C4-2B (cell line): ENCODE results near the gene CD244.
A peak's percentile ranks its signal among the peaks of the same experiment; 100 is the strongest.

Experiments
- H3K27ac ChIP-seq: fragments of 450-650 bp; 2 replicates; pipeline ENCODE4 v1.5.1; 2017
- ZFX ChIP-seq: fragments of 450-650 bp; IDR thresholded peaks from 2 replicates; pipeline ENCODE4 v1.6.1; 2017
- TF ChIP-seq, protein P1 (sequence below): fragments of 450-650 bp; conservative IDR thresholded peaks from 2 replicates; pipeline ENCODE4 v1.5.1; 2017; ENCODE audit warnings: mild to moderate bottlenecking

Gene CD244

DNA sequence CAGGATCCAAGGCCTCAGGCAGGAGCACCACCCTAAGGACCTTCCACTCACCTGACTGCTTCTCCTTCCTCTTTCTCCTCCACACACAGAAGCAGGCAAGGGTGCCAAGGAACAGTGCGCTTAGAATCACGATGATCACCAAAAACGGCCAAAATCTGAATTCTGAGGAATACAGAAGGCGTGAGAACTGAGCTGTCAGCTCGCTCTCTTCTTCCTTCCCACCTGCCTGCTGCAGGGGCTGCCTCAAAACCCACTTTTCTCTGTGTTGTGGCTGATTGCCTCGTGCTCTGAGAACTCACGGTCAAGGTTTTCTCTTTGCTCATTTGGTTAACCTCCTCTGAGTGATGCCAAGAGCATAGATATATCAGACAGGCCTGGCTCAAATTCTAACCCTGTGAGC, 23.8 kb downstream of the CD244 start:
- no peak overlapping the region for H3K27ac ChIP-seq
- no peak for TF ChIP-seq ZFX
- TF ChIP-seq, protein P1, sequence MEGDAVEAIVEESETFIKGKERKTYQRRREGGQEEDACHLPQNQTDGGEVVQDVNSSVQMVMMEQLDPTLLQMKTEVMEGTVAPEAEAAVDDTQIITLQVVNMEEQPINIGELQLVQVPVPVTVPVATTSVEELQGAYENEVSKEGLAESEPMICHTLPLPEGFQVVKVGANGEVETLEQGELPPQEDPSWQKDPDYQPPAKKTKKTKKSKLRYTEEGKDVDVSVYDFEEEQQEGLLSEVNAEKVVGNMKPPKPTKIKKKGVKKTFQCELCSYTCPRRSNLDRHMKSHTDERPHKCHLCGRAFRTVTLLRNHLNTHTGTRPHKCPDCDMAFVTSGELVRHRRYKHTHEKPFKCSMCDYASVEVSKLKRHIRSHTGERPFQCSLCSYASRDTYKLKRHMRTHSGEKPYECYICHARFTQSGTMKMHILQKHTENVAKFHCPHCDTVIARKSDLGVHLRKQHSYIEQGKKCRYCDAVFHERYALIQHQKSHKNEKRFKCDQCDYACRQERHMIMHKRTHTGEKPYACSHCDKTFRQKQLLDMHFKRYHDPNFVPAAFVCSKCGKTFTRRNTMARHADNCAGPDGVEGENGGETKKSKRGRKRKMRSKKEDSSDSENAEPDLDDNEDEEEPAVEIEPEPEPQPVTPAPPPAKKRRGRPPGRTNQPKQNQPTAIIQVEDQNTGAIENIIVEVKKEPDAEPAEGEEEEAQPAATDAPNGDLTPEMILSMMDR: no peak

DNA sequence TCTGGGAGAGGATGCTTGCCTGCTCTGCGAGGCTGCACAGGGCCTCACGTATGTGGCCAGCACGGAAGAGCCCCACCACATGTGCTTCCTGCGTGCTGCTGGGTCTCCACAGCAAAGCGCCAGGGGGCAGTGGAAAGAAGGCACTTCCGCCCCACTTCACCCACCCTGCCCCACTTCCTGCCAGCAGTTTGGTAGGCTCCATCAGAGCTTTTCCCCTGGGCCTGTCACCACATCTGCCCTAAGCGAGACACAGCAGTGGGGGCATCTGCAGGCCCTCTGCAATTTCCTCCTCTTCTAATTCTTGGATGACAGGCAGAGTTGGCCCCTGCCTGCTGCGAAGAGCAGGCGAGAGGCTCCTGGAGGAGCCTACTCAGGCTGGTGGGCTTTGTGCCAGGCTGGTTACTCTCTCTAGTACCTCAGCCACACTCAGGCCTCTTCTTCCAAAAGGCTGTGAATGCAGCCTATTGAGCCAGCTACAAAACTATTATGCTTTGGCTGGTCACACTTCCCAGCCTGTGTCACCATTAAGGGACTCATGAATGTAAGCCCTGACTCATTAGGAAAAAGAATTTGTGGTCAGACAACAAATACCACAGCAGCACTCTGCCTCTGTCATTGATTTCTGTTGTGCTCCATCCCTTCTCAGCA, 25.0 kb downstream of the CD244 start:
- H3K27ac ChIP-seq: no peak overlapping the region
- TF ChIP-seq ZFX: no peak
- TF ChIP-seq, protein P1: no peak

DNA sequence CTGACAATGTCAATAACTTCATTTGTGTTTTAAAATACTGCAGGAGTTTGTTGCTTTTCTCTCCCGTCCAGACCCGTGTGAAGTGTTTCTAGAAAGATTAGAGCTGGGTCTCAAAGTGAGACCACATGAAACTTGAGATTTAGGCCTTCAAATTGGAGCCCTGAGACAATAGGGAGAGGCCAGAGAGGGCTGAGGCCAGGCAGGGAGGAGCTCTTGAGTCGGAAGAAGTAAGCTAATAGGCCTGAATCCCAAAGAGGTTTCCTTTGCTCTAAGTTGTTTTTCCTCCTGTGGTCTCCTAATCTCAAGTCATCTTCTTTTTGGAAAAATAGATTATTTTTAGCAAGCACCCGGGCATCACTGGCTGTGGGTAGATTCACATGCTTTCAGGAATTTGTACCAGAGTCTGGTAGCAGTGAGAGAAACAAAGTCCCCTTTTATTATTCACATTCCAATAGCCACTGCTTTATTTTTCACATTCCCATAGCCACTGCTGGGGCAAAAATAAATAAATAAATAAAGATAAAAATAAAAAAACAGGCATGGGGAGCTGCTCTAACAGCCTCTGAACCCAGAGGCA, 25.6 kb downstream of the CD244 start:
- H3K27ac ChIP-seq: no peak overlapping the region
- TF ChIP-seq, protein P1: no peak

DNA sequence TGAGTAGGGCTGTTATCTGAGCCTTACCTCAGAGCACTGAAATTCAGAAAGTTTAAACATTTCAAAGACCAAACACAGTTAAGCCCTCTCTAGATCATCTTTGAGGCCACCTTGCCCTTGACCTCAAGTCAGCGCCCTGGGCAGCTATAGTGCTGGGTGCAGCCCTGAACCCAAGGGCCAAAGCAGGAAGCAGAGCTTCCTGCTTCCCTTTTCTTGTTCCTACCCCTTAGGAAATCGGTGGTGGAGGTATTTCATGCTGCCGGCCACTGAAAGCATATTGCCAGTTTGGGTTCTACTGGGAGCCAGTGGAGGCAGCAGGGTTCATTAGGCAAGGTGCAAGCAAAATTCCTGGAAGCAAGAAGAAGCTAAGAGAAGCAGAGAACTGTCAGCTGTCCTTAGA, 26.1 kb downstream of the CD244 start:
- TF ChIP-seq ZFX: no peak
- TF ChIP-seq, protein P1: no peak
- no peak overlapping the region for H3K27ac ChIP-seq

DNA sequence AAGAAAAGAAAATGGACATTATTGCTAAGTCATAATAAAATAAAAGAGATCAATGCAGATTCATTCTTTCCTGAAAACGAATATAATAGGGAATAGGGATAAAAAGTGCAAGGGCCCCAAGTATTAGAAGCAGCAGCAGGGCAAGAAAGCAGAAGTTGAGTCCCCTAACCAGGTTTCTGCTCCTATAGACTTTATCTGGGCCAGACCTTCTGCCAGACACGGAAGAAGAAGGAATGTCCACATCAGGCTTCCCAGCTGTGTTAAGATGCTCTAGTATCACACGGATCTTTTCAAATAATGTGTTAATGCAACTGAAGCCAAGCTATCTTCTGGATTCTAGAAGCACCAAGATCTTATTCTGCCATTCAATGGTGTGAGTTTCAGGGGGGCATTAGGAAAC, 26.9 kb downstream of the CD244 start:
- H3K27ac ChIP-seq: no peak overlapping the region
- TF ChIP-seq, protein P1: no peak
- TF ChIP-seq ZFX: no peak

DNA sequence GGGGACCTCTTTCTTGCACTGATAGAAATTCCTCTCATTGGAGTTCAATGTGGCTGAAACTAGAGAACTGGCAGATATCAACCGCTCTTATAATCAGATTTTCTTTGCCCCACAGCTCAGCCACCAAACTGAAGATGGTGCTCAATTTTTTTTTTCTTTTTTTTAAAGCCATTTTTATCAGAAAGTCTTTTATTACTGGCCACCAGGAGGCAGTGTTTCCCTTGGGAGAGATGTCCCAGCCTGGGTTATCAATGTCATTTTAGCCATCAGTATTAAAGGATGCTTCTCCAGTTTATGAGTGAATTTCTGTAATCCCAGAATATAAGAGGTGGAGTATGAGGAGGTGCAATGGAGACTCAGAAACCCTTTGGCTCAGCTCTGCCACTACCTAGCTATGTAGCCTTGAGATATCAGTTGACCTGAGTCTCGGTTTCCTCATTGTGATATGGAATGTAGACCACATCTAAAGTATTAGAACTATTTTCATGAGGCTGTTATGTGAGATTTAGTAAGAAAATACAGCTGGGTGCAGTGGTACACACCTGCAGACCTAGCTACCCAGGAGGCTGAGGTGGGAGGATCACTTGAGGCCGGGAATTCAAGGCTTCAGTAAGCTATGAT, 27.6 kb downstream of the CD244 start:
- no peak for TF ChIP-seq ZFX
- TF ChIP-seq, protein P1: peak; percentile 84
- H3K27ac ChIP-seq: no peak overlapping the region

DNA sequence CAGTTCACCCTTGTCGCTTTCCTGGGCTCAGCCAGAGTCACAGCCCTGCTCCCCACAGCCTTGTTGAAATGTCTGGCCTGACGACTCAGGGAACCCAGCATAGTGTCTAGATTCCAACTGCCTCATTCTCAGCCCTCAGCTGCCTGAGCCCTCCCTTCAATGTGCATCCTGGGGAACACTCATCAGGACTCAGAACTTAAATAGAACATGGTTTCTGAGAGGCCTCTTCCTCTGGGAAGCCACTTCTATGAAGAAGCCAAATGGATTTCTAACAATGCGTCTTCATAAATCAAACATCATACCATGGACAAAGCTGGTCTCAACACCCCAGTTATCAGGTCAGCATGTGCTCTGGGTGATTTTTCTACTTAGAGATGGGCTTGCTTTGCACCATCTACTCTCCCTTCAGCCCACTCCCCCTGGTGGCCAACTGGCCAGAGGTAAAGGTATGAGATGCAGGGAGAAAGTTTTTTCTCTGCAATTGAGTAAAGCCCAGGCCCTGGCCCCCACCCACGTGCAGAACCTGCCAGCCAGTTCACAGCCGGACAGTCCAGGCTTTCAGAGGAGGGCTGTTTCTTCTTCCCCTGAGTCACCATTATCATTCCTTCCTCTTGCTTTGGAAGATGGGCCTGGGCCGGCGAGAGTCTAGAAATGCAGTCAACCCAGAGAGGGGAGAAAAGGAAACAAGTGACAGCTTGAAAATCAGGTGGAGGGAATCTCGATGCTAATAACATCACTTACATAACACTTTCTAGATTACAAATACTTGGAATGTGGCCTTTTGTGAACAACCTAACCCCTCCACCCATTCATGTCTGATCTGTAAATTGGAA, 32.1 kb downstream of the CD244 start:
- no peak overlapping the region for H3K27ac ChIP-seq
- no peak for TF ChIP-seq ZFX
- TF ChIP-seq, protein P1: peak; percentile 82
